ENCODE data around the gene SMIM26.

- TF ChIP-seq, protein P1, sequence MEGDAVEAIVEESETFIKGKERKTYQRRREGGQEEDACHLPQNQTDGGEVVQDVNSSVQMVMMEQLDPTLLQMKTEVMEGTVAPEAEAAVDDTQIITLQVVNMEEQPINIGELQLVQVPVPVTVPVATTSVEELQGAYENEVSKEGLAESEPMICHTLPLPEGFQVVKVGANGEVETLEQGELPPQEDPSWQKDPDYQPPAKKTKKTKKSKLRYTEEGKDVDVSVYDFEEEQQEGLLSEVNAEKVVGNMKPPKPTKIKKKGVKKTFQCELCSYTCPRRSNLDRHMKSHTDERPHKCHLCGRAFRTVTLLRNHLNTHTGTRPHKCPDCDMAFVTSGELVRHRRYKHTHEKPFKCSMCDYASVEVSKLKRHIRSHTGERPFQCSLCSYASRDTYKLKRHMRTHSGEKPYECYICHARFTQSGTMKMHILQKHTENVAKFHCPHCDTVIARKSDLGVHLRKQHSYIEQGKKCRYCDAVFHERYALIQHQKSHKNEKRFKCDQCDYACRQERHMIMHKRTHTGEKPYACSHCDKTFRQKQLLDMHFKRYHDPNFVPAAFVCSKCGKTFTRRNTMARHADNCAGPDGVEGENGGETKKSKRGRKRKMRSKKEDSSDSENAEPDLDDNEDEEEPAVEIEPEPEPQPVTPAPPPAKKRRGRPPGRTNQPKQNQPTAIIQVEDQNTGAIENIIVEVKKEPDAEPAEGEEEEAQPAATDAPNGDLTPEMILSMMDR (IDR thresholded peaks at IDR 0.05), result no peak
- no peak for TF ChIP-seq ZFX (IDR thresholded peaks at IDR 0.05; ENCODE audit: borderline replicate concordance)
These were observed 3.8 kb downstream of the SMIM26 start for GRCh38 chr20:18571009-18571408.
